IPS-18c (cell line): ENCODE data around the gene PTGS1.

ENCODE experiments used
- H3K4me3 ChIP-seq: 2 replicates; pipeline ENCODE4 v1.7.0; 2013; ENCODE audit warnings: low read depth, mild to moderate bottlenecking, low read length, moderate library complexity; ENCODE audit not compliant: insufficient read depth
- H3K9me3 ChIP-seq: one replicate; pipeline ENCODE4 v1.6.1; 2013; ENCODE audit warnings: mild to moderate bottlenecking, low read length, moderate library complexity; ENCODE audit not compliant: control insufficient read depth, insufficient read depth

The PTGS1 gene

DNA sequence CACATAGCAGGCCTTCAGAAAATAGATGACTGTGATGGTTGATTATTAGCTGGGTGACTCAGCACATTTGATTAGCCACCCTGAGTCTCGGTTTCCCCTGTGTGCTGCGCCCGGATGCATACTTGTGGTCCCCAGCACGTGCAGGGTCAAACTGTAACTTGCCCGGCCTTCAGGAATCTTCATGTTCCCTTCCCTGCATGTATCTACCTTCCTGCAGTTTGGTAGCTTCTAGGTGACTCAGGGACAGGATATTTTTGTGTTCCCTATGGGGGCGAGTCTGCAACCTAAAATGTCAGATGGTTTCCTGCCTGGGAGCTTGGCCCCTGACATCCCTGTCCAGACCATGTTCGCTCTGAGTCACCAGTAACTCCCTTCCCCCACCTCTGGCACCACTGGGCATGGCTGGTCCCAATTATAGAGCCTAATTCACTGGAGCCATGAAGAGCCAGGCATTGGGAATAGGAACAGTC, 13.2 kb downstream of the PTGS1 start:
- H3K4me3 ChIP-seq, result no peak overlapping the region

GRCh38 chr9:122386311-122386872, 15.6 kb downstream of the PTGS1 start:
- H3K9me3 ChIP-seq, result peaks cover 2% of the 10 kb centered on the region
- H3K4me3 ChIP-seq, result no peak overlapping the region

More for the DNA sequence above, 13.2 kb downstream of the PTGS1 start:
- H3K9me3 ChIP-seq, result peaks cover 2% of the 10 kb centered on the region

- H3K9me3 ChIP-seq, result peaks cover 2% of the 10 kb centered on the region
- no peak overlapping the region for H3K4me3 ChIP-seq
These were observed 16.7 kb downstream of the PTGS1 start for GRCh38 chr9:122387536-122387935.

GRCh38 chr9:122389195-122389594, 18.4 kb downstream of the PTGS1 start:
- H3K9me3 ChIP-seq, result peaks cover 2% of the 10 kb centered on the region
- H3K4me3 ChIP-seq, result no peak overlapping the region

GRCh38 chr9:122389799-122390481, 19.1 kb downstream of the PTGS1 start:
- Histone ChIP-seq H3K9me3 (peaks cover 2% of the 10 kb centered on the region), H3K4me3 (no peak overlapping the region)

DNA sequence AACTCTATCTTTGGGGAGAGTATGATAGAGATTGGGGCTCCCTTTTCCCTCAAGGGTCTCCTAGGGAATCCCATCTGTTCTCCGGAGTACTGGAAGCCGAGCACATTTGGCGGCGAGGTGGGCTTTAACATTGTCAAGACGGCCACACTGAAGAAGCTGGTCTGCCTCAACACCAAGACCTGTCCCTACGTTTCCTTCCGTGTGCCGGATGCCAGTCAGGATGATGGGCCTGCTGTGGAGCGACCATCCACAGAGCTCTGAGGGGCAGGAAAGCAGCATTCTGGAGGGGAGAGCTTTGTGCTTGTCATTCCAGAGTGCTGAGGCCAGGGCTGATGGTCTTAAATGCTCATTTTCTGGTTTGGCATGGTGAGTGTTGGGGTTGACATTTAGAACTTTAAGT, 21.5 kb downstream of the PTGS1 start:
- H3K9me3 ChIP-seq, result peaks cover 2% of the 10 kb centered on the region
- H3K4me3 ChIP-seq, result no peak overlapping the region

DNA sequence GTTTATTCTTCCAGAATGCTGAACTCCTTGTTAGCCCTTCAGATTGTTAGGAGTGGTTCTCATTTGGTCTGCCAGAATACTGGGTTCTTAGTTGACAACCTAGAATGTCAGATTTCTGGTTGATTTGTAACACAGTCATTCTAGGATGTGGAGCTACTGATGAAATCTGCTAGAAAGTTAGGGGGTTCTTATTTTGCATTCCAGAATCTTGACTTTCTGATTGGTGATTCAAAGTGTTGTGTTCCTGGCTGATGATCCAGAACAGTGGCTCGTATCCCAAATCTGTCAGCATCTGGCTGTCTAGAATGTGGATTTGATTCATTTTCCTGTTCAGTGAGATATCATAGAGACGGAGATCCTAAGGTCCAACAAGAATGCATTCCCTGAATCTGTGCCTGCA, 21.9 kb downstream of the PTGS1 start:
- no peaks in the 10 kb centered on the region for H3K9me3 ChIP-seq
- H3K4me3 ChIP-seq, result no peak overlapping the region

DNA sequence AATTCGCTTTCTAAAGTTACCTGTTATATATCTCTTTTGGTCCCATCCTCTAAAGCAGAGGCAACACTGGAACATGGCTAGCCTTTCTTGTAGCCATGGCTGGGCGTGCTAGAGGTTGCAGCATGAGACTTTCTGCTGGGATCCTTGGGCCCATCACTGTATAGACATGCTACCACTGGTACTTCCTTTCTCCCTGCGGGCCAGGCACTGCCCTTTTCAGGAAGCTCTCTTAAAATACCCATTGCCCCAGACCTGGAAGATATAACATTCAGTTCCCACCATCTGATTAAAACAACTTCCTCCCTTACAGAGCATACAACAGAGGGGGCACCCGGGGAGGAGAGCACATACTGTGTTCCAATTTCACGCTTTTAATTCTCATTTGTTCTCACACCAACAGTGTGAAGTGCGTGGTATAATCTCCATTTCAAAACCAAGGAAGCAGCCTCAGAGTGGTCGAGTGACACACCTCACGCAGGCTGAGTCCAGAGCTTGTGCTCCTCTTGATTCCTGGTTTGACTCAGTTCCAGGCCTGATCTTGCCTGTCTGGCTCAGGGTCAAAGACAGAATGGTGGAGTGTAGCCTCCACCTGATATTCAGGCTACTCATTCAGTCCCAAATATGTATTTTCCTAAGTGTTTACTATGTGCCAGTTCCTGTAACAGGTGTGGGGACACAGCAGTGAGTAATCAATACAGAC, 22.6 kb downstream of the PTGS1 start:
- H3K9me3 ChIP-seq, result no peaks in the 10 kb centered on the region
- H3K4me3 ChIP-seq, result no peak overlapping the region

GRCh38 chr9:122394265-122395125, 23.7 kb downstream of the PTGS1 start:
- Histone ChIP-seq H3K9me3 (no peaks in the 10 kb centered on the region), H3K4me3 (no peak overlapping the region)

DNA sequence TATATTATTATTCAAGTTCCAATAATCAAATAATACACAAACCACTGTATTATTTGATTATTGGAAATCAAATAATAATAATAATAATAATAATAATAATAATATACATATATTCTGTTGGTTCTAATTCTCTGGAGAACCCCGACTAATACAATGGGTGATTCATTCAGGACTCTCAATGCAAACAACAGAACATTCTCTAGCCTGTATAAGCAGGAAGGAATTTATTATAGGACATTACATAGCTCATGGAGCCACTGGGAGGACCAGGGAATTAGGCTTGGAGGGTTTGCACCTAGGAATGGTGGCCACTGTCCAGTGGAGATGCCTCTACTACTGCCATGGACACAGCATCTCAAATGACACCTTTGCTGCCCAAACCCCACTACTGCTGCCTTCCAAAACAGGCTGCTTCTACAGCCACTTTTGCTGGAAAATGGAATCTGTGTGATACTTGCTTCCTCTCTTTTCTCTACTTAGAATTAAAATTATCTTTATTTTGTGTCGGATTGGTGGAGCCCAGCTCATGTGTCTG, 25.9 kb downstream of the PTGS1 start:
- Histone ChIP-seq H3K4me3 (no peak overlapping the region), H3K9me3 (no peaks in the 10 kb centered on the region)

DNA sequence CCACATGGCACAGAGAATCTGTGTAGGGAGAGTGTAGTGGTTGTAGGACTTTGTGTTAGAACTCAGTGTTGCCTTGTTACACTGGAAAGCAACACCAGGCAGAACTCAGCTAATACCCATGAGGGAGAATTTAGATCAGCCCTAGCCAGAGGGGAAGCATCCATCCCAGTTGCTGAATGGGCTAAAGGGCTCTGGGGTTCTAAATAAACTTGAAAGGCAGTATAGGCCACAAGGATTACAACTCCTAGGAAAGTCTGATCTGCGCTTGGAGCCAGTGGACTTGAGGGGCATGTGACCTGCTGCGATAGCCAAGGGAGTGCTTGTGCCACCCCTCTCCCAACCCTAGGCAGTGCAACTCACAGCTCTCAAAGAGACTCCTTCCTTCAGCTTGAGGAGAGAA, 26.9 kb downstream of the PTGS1 start:
- no peak overlapping the region for H3K4me3 ChIP-seq

GRCh38 chr9:122398371-122398924, 27.6 kb downstream of the PTGS1 start:
- Histone ChIP-seq H3K9me3 (no peaks in the 10 kb centered on the region), H3K4me3 (no peak overlapping the region)

More for the DNA sequence above, 26.9 kb downstream of the PTGS1 start:
- H3K9me3 ChIP-seq, result no peaks in the 10 kb centered on the region

GRCh38 chr9:122401896-122402295, 31.1 kb downstream of the PTGS1 start:
- H3K9me3 ChIP-seq, result peaks cover 3% of the 10 kb centered on the region
- no peak overlapping the region for H3K4me3 ChIP-seq

DNA sequence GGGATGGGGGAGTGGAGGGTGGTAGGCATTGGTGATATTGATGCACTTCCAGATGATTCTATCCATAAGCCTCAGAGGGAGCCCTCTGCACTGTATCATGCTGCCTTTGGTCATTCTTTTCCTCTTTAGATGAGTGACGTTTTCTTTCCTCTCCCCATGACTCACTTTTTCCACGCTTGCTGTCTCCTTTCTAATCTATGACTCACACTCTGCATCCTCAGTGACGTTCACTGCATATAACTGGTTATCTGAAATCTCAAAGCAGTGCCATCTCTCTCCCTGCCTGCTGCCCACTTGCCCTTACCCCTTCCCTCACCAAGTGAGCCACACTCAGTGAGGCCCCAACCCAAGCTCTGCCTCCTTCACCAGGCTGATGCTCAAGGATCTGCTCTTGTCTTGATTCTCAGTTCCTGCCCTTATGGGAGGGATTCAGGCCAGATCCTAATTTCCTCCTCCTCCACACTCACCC, 31.6 kb downstream of the PTGS1 start:
- H3K9me3 ChIP-seq, result peaks cover 3% of the 10 kb centered on the region
- no peak overlapping the region for H3K4me3 ChIP-seq

GRCh38 chr9:122402874-122403273, 32.0 kb downstream of the PTGS1 start:
- H3K9me3 ChIP-seq, result peaks cover 3% of the 10 kb centered on the region
- H3K4me3 ChIP-seq, result no peak overlapping the region

DNA sequence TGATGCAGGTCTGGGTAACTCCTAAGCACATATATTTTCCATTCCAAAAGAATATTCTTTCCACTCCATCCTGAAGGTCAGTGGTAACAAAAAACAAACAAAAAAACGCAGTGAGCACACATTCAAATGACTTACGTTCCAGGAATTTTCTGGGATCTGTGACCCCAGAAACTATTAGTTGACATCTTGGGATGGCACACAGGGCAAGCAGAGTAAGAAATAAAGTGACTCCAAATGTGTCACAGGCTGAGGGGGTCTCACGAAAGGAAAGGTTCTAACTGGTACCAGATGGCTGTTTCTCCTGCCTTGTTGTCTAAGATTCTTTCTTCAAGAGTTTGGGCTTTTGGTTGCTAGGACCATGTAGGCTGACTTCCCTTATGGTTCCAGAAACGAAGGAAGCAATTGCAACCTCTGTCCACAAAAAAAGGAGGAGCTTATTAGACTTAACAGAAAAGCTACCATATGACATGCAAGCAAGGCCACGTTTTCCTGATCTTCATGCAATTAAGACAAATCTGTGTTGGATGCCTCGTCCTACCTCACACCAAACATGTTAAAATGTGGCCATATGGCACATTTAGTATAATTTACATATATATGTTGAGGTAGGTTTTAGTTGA, 32.7 kb downstream of the PTGS1 start:
- Histone ChIP-seq H3K4me3 (no peak overlapping the region), H3K9me3 (peaks cover 3% of the 10 kb centered on the region)
